ENCODE results near the gene IL22RA2.

- TF ChIP-seq CTCF (IDR thresholded peaks at IDR 0.05) (no peak), POLR2A (IDR thresholded peaks at IDR 0.05) (no peak)
Measured at GRCh38 chr6:137095651-137096238, 77.7 kb downstream of the IL22RA2 start.
